ENCODE measurements around the gene BEND6. TPM values are rescaled to one million over a fixed set of nuclear protein-coding genes. Genes with fewer than 3 reads are reported as not detected.

BEND6 gene
- total RNA-seq (2014; rRNA removed; shearing (Covaris generic)): 7.0 and 11.9 TPM in 2 replicates

DNA sequence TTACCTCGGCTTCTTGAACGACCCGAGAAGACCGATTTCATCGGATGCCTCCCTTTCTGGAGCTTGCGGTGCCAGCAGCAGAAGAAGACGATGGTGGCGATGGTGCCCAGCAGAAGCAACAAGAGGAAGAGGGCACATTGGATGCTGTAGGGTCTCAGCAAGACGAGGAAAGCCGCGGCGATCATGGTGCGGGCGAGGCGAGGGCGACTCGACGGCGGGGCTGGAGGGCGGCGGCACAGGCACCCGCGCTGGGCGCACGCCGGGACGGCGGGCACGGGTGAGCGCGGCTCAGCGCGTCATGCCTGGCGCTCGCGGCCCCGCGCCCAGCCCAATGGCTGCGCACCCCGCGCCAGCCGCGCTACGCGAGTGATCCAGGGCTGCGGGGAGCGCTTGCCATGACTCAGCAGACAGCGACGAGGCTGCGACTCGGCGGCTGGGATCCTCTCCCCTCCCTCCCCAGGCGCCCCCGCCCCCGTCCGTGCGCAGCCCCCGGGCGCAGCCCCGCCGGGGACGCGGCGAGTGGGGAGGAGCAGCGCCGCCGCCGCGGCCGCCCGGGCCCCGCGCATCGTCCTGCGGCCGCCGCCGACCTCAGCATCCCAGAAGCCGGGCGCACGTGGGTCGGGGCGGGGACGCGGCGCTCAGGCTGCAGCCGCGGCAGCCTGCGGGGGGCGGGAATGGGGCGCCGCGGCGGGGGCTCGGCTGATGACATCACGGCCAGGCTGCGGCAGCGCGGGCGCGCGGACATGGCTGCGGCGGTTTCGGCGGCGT lies at the start of gene BEND6:
Gene BEND6 (plus strand): TSS at position 705 of the 768 bp plus-strand sequence. CDS start 26,704 bp downstream, outside the sequence.
- peak; percentile 73 to 81 for DNase-seq (ENCODE audit: low read depth in 1 of 2, low spot score in 2 of 2)
- Histone ChIP-seq H3K9me3 (replicated peaks) (no peaks in the 10 kb centered on the region), H3K36me3 (peaks cover 14% of the 10 kb centered on the region), H3K27ac (peak within 1 kb of the TSS; percentile 74), H3K4me1 (replicated peaks) (peaks cover 25% of the 10 kb centered on the region), H3K27me3 (replicated peaks) (no peaks in the 10 kb centered on the region), H3K4me3 (peak within 1 kb of the TSS; percentile 87)

GRCh38 chr6:56905378-56905777 lies 49.5 kb upstream of the BEND6 start:
- no peak for DNase-seq (ENCODE audit: low read depth in 1 of 2, low spot score in 2 of 2)
- Histone ChIP-seq H3K4me1 (replicated peaks) (peaks cover 48% of the 10 kb centered on the region), H3K4me3 (no peak overlapping the region), H3K36me3 (no peaks in the 10 kb centered on the region), H3K9me3 (replicated peaks) (no peaks in the 10 kb centered on the region), H3K27me3 (replicated peaks) (no peaks in the 10 kb centered on the region), H3K27ac (no peak overlapping the region)

GRCh38 chr6:56906752-56907151 lies 48.2 kb upstream of the BEND6 start:
- H3K27me3 ChIP-seq (replicated peaks): no peaks in the 10 kb centered on the region
- no peaks in the 10 kb centered on the region for H3K9me3 ChIP-seq (replicated peaks)
- H3K4me3 ChIP-seq: no peak overlapping the region
- H3K27ac ChIP-seq: no peak overlapping the region
- no peaks in the 10 kb centered on the region for H3K36me3 ChIP-seq
- no peak for DNase-seq (ENCODE audit: low read depth in 1 of 2, low spot score in 2 of 2)
- peaks cover 45% of the 10 kb centered on the region for H3K4me1 ChIP-seq (replicated peaks)

- peaks cover 32% of the 10 kb centered on the region for H3K4me1 ChIP-seq (replicated peaks)
- DNase-seq (ENCODE audit: low read depth in 1 of 2, low spot score in 2 of 2): no peak
- no peak overlapping the region for H3K4me3 ChIP-seq
- H3K27me3 ChIP-seq (replicated peaks): no peaks in the 10 kb centered on the region
- no peak overlapping the region for H3K27ac ChIP-seq
- H3K9me3 ChIP-seq (replicated peaks): no peaks in the 10 kb centered on the region
- no peaks in the 10 kb centered on the region for H3K36me3 ChIP-seq
Measured at GRCh38 chr6:56909115-56909907, 45.6 kb upstream of the BEND6 start.

GRCh38 chr6:56911847-56912246 lies 43.1 kb upstream of the BEND6 start:
- Histone ChIP-seq H3K9me3 (replicated peaks) (no peaks in the 10 kb centered on the region), H3K36me3 (no peaks in the 10 kb centered on the region), H3K4me3 (no peak overlapping the region), H3K4me1 (replicated peaks) (peaks cover 21% of the 10 kb centered on the region), H3K27me3 (replicated peaks) (no peaks in the 10 kb centered on the region), H3K27ac (peak overlapping the region; percentile 61)
- DNase-seq (ENCODE audit: low read depth in 1 of 2, low spot score in 2 of 2): peak in 1 of 2 experiments; percentile 77

GRCh38 chr6:56913285-56914074 lies 41.4 kb upstream of the BEND6 start:
- Histone ChIP-seq H3K4me3 (no peak overlapping the region), H3K36me3 (no peaks in the 10 kb centered on the region), H3K9me3 (replicated peaks) (no peaks in the 10 kb centered on the region), H3K4me1 (replicated peaks) (peaks cover 19% of the 10 kb centered on the region), H3K27ac (no peak overlapping the region), H3K27me3 (replicated peaks) (no peaks in the 10 kb centered on the region)
- no peak for DNase-seq (ENCODE audit: low read depth in 1 of 2, low spot score in 2 of 2)

DNA sequence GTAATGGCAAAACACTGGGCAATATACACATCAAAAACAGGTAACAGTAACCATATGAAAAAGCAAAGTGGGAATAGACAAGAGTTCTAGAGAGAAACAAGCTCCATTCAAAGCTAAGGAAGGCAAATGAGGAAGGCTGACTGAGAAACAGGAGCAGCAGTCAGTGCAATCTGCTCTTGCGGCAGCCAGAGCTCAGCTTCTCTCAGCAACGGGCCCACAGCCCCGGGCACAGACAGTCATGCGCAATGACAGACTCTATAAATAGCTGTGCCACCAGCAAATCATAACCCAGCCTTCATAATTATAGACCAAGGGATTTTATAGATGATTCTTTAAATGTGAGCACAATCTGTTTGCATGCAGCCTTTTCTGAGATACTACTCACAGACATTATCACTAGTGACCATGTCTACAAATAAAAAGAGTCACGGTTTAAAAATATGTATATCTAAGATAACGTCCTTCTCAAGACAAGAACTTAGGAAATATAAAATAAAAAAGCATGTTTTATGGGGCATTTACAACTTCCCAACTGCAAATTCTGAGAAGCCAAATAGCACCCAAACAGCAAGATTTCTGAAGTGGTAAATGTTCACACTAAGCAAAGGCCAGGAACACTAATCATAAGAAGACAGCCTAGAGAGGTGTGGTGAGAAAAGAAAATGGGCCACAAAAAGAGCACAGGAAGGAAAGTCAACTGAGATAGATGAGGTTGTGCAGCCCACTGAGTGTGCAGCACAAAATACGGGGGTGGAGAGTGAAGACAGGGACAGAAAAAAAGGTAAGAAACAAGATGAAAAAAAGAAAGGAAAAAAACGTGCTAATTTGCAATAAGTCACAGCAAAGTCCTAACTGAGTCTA lies 39.9 kb upstream of the BEND6 start:
- no peaks in the 10 kb centered on the region for H3K36me3 ChIP-seq
- H3K27ac ChIP-seq: no peak overlapping the region
- peaks cover 19% of the 10 kb centered on the region for H3K4me1 ChIP-seq (replicated peaks)
- no peaks in the 10 kb centered on the region for H3K27me3 ChIP-seq (replicated peaks)
- no peaks in the 10 kb centered on the region for H3K9me3 ChIP-seq (replicated peaks)
- H3K4me3 ChIP-seq: no peak overlapping the region
- no peak for DNase-seq (ENCODE audit: low read depth in 1 of 2, low spot score in 2 of 2)

DNA sequence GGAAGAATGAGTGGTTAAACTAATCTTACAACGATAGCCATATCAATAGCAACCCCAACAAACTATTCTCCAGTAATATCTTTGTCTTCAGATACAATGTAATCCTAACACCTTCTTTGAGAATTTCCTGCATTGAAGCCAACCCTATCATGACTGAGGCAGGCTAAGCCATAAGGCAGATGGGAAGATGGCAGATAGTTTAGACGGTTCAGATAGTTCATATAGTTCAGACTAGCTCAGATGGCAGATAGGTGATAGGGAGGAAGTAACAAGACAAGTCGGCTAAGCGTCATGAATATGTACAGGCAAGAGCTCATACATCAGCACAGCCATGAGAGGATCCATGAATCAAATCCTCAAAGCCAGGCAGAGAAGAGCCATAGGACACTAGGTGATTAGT lies 39.1 kb upstream of the BEND6 start:
- Histone ChIP-seq H3K27me3 (replicated peaks) (no peaks in the 10 kb centered on the region), H3K27ac (no peak overlapping the region), H3K36me3 (no peaks in the 10 kb centered on the region), H3K4me3 (no peak overlapping the region), H3K4me1 (replicated peaks) (peaks cover 19% of the 10 kb centered on the region), H3K9me3 (replicated peaks) (no peaks in the 10 kb centered on the region)
- no peak for DNase-seq (ENCODE audit: low read depth in 1 of 2, low spot score in 2 of 2)

- no peak overlapping the region for H3K4me3 ChIP-seq
- H3K36me3 ChIP-seq: no peaks in the 10 kb centered on the region
- H3K27ac ChIP-seq: no peak overlapping the region
- no peaks in the 10 kb centered on the region for H3K9me3 ChIP-seq (replicated peaks)
- H3K27me3 ChIP-seq (replicated peaks): no peaks in the 10 kb centered on the region
- peaks cover 7% of the 10 kb centered on the region for H3K4me1 ChIP-seq (replicated peaks)
- DNase-seq (ENCODE audit: low read depth in 1 of 2, low spot score in 2 of 2): no peak
Measured at GRCh38 chr6:56916849-56917551, 37.9 kb upstream of the BEND6 start.

- no peak overlapping the region for H3K27ac ChIP-seq
- no peaks in the 10 kb centered on the region for H3K27me3 ChIP-seq (replicated peaks)
- no peak overlapping the region for H3K4me3 ChIP-seq
- no peaks in the 10 kb centered on the region for H3K4me1 ChIP-seq (replicated peaks)
- H3K36me3 ChIP-seq: no peaks in the 10 kb centered on the region
- DNase-seq (ENCODE audit: low read depth in 1 of 2, low spot score in 2 of 2): no peak
- H3K9me3 ChIP-seq (replicated peaks): no peaks in the 10 kb centered on the region
Measured at GRCh38 chr6:56922645-56923044, 32.3 kb upstream of the BEND6 start.

GRCh38 chr6:56923565-56923964 lies 31.3 kb upstream of the BEND6 start:
- Histone ChIP-seq H3K4me3 (no peak overlapping the region), H3K36me3 (no peaks in the 10 kb centered on the region), H3K27ac (no peak overlapping the region), H3K9me3 (replicated peaks) (no peaks in the 10 kb centered on the region), H3K27me3 (replicated peaks) (no peaks in the 10 kb centered on the region), H3K4me1 (replicated peaks) (no peaks in the 10 kb centered on the region)
- no peak for DNase-seq (ENCODE audit: low read depth in 1 of 2, low spot score in 2 of 2)

GRCh38 chr6:56927538-56928453 lies 27.1 kb upstream of the BEND6 start:
- no peak for DNase-seq (ENCODE audit: low read depth in 1 of 2, low spot score in 2 of 2)
- no peak overlapping the region for H3K27ac ChIP-seq
- no peaks in the 10 kb centered on the region for H3K27me3 ChIP-seq (replicated peaks)
- no peaks in the 10 kb centered on the region for H3K36me3 ChIP-seq
- H3K9me3 ChIP-seq (replicated peaks): no peaks in the 10 kb centered on the region
- H3K4me1 ChIP-seq (replicated peaks): no peaks in the 10 kb centered on the region
- H3K4me3 ChIP-seq: no peak overlapping the region

Data from SJSA1 (cell line).